ENCODE measurements around the gene SHOC2. TPM values are rescaled to one million over a fixed set of nuclear protein-coding genes. Genes with fewer than 3 reads are reported as not detected.

Gene SHOC2
- polyA plus RNA-seq, 1 donor (not counting 4 experiments of a cell fraction or from before 2014, with no cell fraction given): 27.7 TPM

DNA sequence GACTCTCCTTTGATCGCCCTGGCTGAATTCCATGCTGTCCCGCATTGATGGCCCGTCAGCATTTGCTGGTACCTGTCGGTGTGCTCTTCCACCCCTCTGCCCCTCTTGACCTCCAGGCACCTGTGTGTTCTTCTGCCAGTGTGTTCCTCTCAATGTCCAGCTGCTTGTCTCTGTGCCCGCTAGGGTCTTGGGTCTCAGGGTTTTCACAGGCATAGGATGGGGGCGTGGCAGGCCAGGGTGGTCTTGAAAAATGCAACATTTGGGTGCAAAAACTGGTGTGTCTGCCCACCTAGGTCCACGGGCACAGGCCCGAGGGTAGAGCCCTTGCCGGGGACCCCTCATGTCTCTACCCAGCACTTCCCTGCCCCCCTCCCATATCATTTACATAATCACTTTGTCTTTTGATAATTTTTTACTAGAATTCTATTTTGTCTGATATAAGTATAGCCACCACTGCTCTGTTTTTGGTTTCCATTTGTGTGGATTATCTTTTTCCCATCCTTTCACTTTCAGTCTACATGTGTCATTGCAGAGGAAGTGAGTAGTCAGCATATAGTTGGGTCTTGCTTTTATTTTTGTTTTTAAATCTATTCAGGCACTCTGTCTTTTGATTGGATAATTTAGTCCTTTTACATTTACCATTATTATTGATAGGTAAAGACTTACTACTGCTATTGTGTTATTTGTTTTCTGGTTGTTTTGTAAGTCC lies 110.8 kb downstream of the SHOC2 start:
- dilution Hi-C loops (cut with MboI; ENCODE audit: extremely low pct_ligation_motif_present, low sequenced_read_pairs): no loop called here
- no peaks in the 10 kb centered on the region for H3K9me1 ChIP-seq (ENCODE audit: control insufficient read depth, extremely low read depth, insufficient read depth, low read length)
- no peaks in the 10 kb centered on the region for H3K27me3 ChIP-seq (ENCODE audit: control insufficient read depth, extremely low read depth, insufficient read depth, low read length)

DNA sequence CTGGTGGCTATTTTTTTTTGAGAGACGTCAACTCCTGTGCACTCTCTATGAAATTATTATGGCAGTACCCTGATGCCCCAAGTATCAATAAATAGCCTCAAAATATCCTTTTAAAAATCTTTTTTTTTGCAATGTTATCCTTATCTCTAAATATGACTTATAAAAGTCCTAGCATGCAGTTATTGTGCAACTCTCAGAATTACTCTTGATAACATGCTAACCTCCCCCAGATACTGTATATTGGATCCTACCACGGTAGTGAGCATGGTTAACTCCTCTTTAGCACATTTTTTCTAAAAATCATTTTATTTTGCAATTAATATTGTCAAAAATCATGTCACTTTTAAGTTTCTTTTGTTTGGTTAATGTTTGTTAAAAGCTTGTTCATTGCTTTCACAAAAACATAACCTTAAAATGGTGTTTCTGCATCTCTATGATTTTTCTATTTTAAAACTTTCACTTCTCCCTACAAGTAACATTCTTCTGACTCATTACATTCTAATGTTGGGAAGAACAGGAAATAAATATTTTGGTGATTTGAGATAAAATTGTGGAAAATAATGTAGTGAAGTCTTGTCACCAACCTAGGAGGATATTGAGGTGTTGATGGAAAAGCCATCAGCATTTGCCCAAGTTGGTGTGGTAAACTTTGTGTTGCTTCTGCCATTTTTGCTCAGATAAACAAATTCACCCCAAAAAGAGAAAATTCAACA lies 115.3 kb downstream of the SHOC2 start:
- TF ChIP-seq EZH2 (IDR thresholded peaks at IDR 0.05; ENCODE audit: low read length): no peak
- TF ChIP-seq, protein P1, sequence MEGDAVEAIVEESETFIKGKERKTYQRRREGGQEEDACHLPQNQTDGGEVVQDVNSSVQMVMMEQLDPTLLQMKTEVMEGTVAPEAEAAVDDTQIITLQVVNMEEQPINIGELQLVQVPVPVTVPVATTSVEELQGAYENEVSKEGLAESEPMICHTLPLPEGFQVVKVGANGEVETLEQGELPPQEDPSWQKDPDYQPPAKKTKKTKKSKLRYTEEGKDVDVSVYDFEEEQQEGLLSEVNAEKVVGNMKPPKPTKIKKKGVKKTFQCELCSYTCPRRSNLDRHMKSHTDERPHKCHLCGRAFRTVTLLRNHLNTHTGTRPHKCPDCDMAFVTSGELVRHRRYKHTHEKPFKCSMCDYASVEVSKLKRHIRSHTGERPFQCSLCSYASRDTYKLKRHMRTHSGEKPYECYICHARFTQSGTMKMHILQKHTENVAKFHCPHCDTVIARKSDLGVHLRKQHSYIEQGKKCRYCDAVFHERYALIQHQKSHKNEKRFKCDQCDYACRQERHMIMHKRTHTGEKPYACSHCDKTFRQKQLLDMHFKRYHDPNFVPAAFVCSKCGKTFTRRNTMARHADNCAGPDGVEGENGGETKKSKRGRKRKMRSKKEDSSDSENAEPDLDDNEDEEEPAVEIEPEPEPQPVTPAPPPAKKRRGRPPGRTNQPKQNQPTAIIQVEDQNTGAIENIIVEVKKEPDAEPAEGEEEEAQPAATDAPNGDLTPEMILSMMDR (optimal IDR thresholded peaks at IDR 0.05 in 1 of 3, IDR thresholded peaks at IDR 0.05 in 1 of 3, conservative IDR thresholded peaks at IDR 0.05 in 1 of 3; ENCODE audit: extremely low read depth in 1 of 3, insufficient read depth in 2 of 3, low read length in 3 of 3): no peak

More for the DNA sequence above, 110.8 kb downstream of the SHOC2 start:
- Histone ChIP-seq H3K4me2 (ENCODE audit: control insufficient read depth, extremely low read depth, insufficient read depth, low read depth, low read length) (no peak overlapping the region), H3K79me2 (ENCODE audit: control insufficient read depth, insufficient read depth, low read length) (no peaks in the 10 kb centered on the region), H3K4me1 (ENCODE audit: control insufficient read depth, extremely low read depth, insufficient read depth, low read length) (peaks cover 7% of the 10 kb centered on the region), H4K20me1 (ENCODE audit: control insufficient read depth, extremely low read depth, insufficient read depth, low read length) (no peaks in the 10 kb centered on the region), H3K9ac (ENCODE audit: control insufficient read depth, extremely low read depth, insufficient read depth, low read length) (no peak overlapping the region), H2AFZ (ENCODE audit: control insufficient read depth, low read length) (no peak overlapping the region), H3K4me3 (ENCODE audit: control insufficient read depth in 2 of 3, extremely low read depth in 1 of 3, insufficient read depth in 2 of 3, low read depth in 1 of 3, low read length in 3 of 3) (no peak overlapping the region), H3K27ac (ENCODE audit: control insufficient read depth, insufficient read depth, low read length) (no peak overlapping the region), H3K36me3 (ENCODE audit: control insufficient read depth in 2 of 2, extremely low read depth in 1 of 2, insufficient read depth in 2 of 2, low read length in 2 of 2) (peaks cover 0 to 3% of the 10 kb centered on the region in 2 experiments), H3K9me3 (ENCODE audit: control insufficient read depth, low read depth, low read length) (no peaks in the 10 kb centered on the region)
- TF ChIP-seq, protein P1 (optimal IDR thresholded peaks at IDR 0.05 in 1 of 3, IDR thresholded peaks at IDR 0.05 in 1 of 3, conservative IDR thresholded peaks at IDR 0.05 in 1 of 3; ENCODE audit: extremely low read depth in 1 of 3, insufficient read depth in 2 of 3, low read length in 3 of 3): no peak
- no peak for TF ChIP-seq EZH2 (IDR thresholded peaks at IDR 0.05; ENCODE audit: low read length)
- FAIRE-seq (no peak), DNase-seq (ENCODE audit: low read depth, low spot score) (no peak)

More for the DNA sequence above, 115.3 kb downstream of the SHOC2 start:
- H4K20me1 ChIP-seq (ENCODE audit: control insufficient read depth, extremely low read depth, insufficient read depth, low read length): no peaks in the 10 kb centered on the region
- no peak overlapping the region for H2AFZ ChIP-seq (ENCODE audit: control insufficient read depth, low read length)
- H3K9me1 ChIP-seq (ENCODE audit: control insufficient read depth, extremely low read depth, insufficient read depth, low read length): no peaks in the 10 kb centered on the region
- DNase-seq (ENCODE audit: low read depth, low spot score) (no peak), FAIRE-seq (no peak)
- H3K9me3 ChIP-seq (ENCODE audit: control insufficient read depth, low read depth, low read length): no peaks in the 10 kb centered on the region
- no peak overlapping the region for H3K4me3 ChIP-seq (ENCODE audit: control insufficient read depth in 2 of 3, extremely low read depth in 1 of 3, insufficient read depth in 2 of 3, low read depth in 1 of 3, low read length in 3 of 3)
- no peak overlapping the region for H3K9ac ChIP-seq (ENCODE audit: control insufficient read depth, extremely low read depth, insufficient read depth, low read length)
- peaks cover 7% of the 10 kb centered on the region for H3K4me1 ChIP-seq (ENCODE audit: control insufficient read depth, extremely low read depth, insufficient read depth, low read length)
- no peaks in the 10 kb centered on the region for H3K27me3 ChIP-seq (ENCODE audit: control insufficient read depth, extremely low read depth, insufficient read depth, low read length)
- dilution Hi-C loops (cut with MboI; ENCODE audit: extremely low pct_ligation_motif_present, low sequenced_read_pairs): no loop called here
- H3K36me3 ChIP-seq (ENCODE audit: control insufficient read depth in 2 of 2, extremely low read depth in 1 of 2, insufficient read depth in 2 of 2, low read length in 2 of 2): peaks cover 0 to 2% of the 10 kb centered on the region in 2 experiments
- H3K4me2 ChIP-seq (ENCODE audit: control insufficient read depth, extremely low read depth, insufficient read depth, low read depth, low read length): no peak overlapping the region
- H3K79me2 ChIP-seq (ENCODE audit: control insufficient read depth, insufficient read depth, low read length): no peaks in the 10 kb centered on the region
- no peak overlapping the region for H3K27ac ChIP-seq (ENCODE audit: control insufficient read depth, insufficient read depth, low read length)
